ENCODE measurements around the gene C1QTNF4. TPM values are rescaled to one million over a fixed set of nuclear protein-coding genes. Genes with fewer than 3 reads are reported as not detected.

The C1QTNF4 gene
- total and polyA plus RNA-seq, 9 of the 15 experiments (the other 6 are each of a cell fraction or from before 2014, with no cell fraction given) = not detected

GRCh38 chr11:47564933-47565339 is 29.3 kb downstream of the C1QTNF4 start (continued):
- TF ChIP-seq CUX1 (CRISPR knock-in tag; IDR thresholded peaks at IDR 0.05) = peak; percentile 86; the same call in 1 of the 2 replicates
- TF ChIP-seq ZNF668 (CRISPR knock-in tag; IDR thresholded peaks at IDR 0.05) = peak; percentile 52; the same call in 1 of the 2 replicates
- TF ChIP-seq BDP1 (IDR thresholded peaks at IDR 0.05; ENCODE audit: insufficient read depth, insufficient read length) = no peak
- peak; percentile 88; the same call in 1 of the 2 replicates for TF ChIP-seq HDAC8 (tag; IDR thresholded peaks at IDR 0.05)
- no peak for TF ChIP-seq CBFB (CRISPR knock-in tag; IDR thresholded peaks at IDR 0.05)
- no peak for TF ChIP-seq EP400 (IDR thresholded peaks at IDR 0.05)
- TF ChIP-seq KDM2B (CRISPR knock-in tag; IDR thresholded peaks at IDR 0.05) = no peak
- peak; percentile 47; the same call in 1 of the 2 replicates for TF ChIP-seq ZBTB40 (IDR thresholded peaks at IDR 0.05)
- no peak for TF ChIP-seq ZBTB40 (CRISPR knock-in tag; IDR thresholded peaks at IDR 0.05)
- peak; percentile 42; the same call in 1 of the 2 replicates for TF ChIP-seq MEF2D (tag; conservative IDR thresholded peaks at IDR 0.05; ENCODE audit: low read depth)
- 0 out of 4 replicates have a peak, but pooled peaks of 1 of the 2 experiments have one; percentile 42 for TF ChIP-seq FOXA3 (CRISPR knock-in tag; conservative IDR thresholded peaks at IDR 0.05 in 1 of 2, IDR thresholded peaks at IDR 0.05 in 1 of 2)
- TF ChIP-seq ZNF707 (CRISPR knock-in tag; conservative IDR thresholded peaks at IDR 0.05) = no peak
- 0 out of 2 replicates have a peak, but pooled peaks have one; percentile 8 for TF ChIP-seq ARID1B (IDR thresholded peaks at IDR 0.05)
- TF ChIP-seq TAF1 (IDR thresholded peaks at IDR 0.05; ENCODE audit: control insufficient read depth, extremely low read depth, insufficient read depth, low read length, severe bottlenecking) = no peak
- TF ChIP-seq PTTG1 (tag; IDR thresholded peaks at IDR 0.05; ENCODE audit: low read depth) = no peak

All from K562 (cell line).